HCT116 (cell line): Measurements from ENCODE around the gene DENND1A. TPM values are rescaled to one million over a fixed set of nuclear protein-coding genes. Genes with fewer than 3 reads are reported as not detected.

ENCODE experiments used
- ATAC-seq: fragments of 200-7000 bp; cut with Tn5 transposase; 2 replicates; pipeline ENCODE4 v1.9.1; 2020; ENCODE audit warnings: mild to moderate bottlenecking, moderate library complexity
- BruUV-seq: library from RNA; stranded (reverse); fragments of 400-500 nt; replicated peaks from 2 replicates; lab custom pipeline; 2021; lab: Mats Ljungman, UMichigan
- CTCF ChIA-PET: fragments of 300-600 bp; sonication (Branson Sonifier 250); formaldehyde crosslinking; loops from one replicate; lab custom pipeline; 2021; ENCODE audit warnings: antibody characterized with exemption; lab: Charles Lee
- POLR2A ChIA-PET: fragments of 300-600, 350-600 bp; sonication (Branson Sonifier 250); formaldehyde crosslinking; loops from one replicate; lab custom pipeline; 2021; ENCODE audit warnings: antibody characterized with exemption; lab: Charles Lee
- RAD21 ChIA-PET, 2 experiments: fragments of 300-600 bp; sonication (Branson Sonifier 250); formaldehyde crosslinking; loops; one replicate each; lab custom pipeline; 2023; ENCODE audit warnings: low total read pairs in 2 of 2; ENCODE audit not compliant: uncharacterized antibody in 2 of 2, unreplicated experiment in 2 of 2, low non-redundant PET in 1 of 2; lab: Charles Lee
- DNase-seq: peaks from one replicate; pipeline ENCODE4 v3.0.0-alpha.2; 2010; ENCODE audit warnings: low read depth, low spot score
- H2AFZ ChIP-seq: fragments of 200-600 bp; shearing (Covaris generic), sonication (generic); 2 replicates; pipeline ENCODE4 v1.6.1; 2017; ENCODE audit warnings: low read depth, mixed run types, mixed read lengths, antibody characterized with exemption, low read length; ENCODE audit not compliant: poor library complexity, severe bottlenecking
- H3K27ac ChIP-seq: 2 replicates; pipeline ENCODE4 v1.5.1; 2012; ENCODE audit warnings: low read depth, low read length
- H3K27me3 ChIP-seq: fragments of 200-600 bp; sonication (generic); 2 replicates; pipeline ENCODE4 v1.6.1; 2016; ENCODE audit warnings: mixed run types, low read length, mixed read lengths; ENCODE audit not compliant: insufficient read depth
- H3K36me3 ChIP-seq, 2 experiments: fragments of 200-500 bp in 1 of 2; fragments of 200-600 bp in 1 of 2; sonication (Bioruptor generic) in 1 of 2; sonication (generic) in 1 of 2; 2 replicates each; pipeline versions ENCODE4 v1.5.1 to v1.6.1; 2014 to 2016; ENCODE audit warnings: low read length in 2 of 2, inconsistent platforms in 1 of 2, mixed read lengths in 1 of 2, mixed run types in 1 of 2; ENCODE audit not compliant: insufficient read depth in 2 of 2, control insufficient read depth in 1 of 2
- H3K4me1 ChIP-seq, 2 experiments: fragments of 200-600 bp in 1 of 2; sonication (generic) in 1 of 2; 2 replicates each; pipeline versions ENCODE4 v1.5.1 to v1.6.1; 2012 to 2017; ENCODE audit warnings: low read length in 2 of 2, inconsistent platforms in 1 of 2, mild to moderate bottlenecking in 1 of 2, mixed read lengths in 1 of 2, mixed run types in 1 of 2, moderate library complexity in 1 of 2; ENCODE audit not compliant: insufficient read depth in 2 of 2, control insufficient read depth in 1 of 2
- H3K4me2 ChIP-seq: fragments of 200-600 bp; sonication (generic); 2 replicates; pipeline ENCODE4 v1.6.1; 2017; ENCODE audit warnings: mixed run types, low read length, mixed read lengths
- H3K4me3 ChIP-seq, 2 experiments: fragments of 200-600 bp in 1 of 2; sonication (generic) in 1 of 2; replicated peaks in 1 of 2; 2 replicates each; pipeline ENCODE4 v1.5.1; 2011 to 2016; ENCODE audit warnings: low read length in 2 of 2, control low read depth in 1 of 2, low read depth in 1 of 2, mild to moderate bottlenecking in 1 of 2, mixed read lengths in 1 of 2, mixed run types in 1 of 2
- H3K79me2 ChIP-seq: fragments of 200-600 bp; sonication (generic); 2 replicates; pipeline ENCODE4 v1.6.1; 2017; ENCODE audit warnings: mild to moderate bottlenecking, mixed run types, low read length, moderate library complexity, mixed read lengths; ENCODE audit not compliant: insufficient read depth
- H3K9ac ChIP-seq: fragments of 200-600 bp; sonication (generic); 2 replicates; pipeline ENCODE4 v1.6.1; 2016; ENCODE audit warnings: low read length, mixed read lengths
- H3K9me2 ChIP-seq: fragments of 200-600 bp; sonication (generic), shearing (Covaris generic); 2 replicates; pipeline ENCODE4 v1.6.1; 2017; ENCODE audit warnings: mixed run types, mild to moderate bottlenecking, moderate library complexity; ENCODE audit not compliant: insufficient read depth
- H3K9me3 ChIP-seq, 2 experiments: fragments of 200-500 bp in 1 of 2; fragments of 200-600 bp in 1 of 2; sonication (Bioruptor generic) in 1 of 2; sonication (generic) in 1 of 2; 2 replicates each; pipeline ENCODE4 v1.6.1; 2014 to 2017; ENCODE audit warnings: low read length in 2 of 2, mixed read lengths in 2 of 2, inconsistent platforms in 1 of 2, low read depth in 1 of 2, mild to moderate bottlenecking in 1 of 2, mixed run types in 1 of 2, moderate library complexity in 1 of 2; ENCODE audit not compliant: control insufficient read depth in 1 of 2, insufficient read depth in 1 of 2
- H4K20me1 ChIP-seq: fragments of 200-600 bp; sonication (generic), shearing (Covaris generic); 2 replicates; pipeline ENCODE4 v1.6.1; 2017; ENCODE audit warnings: mixed run types, mild to moderate bottlenecking, moderate library complexity; ENCODE audit not compliant: insufficient read depth
- CEBPB ChIP-seq: IDR thresholded peaks from 2 replicates; pipeline ENCODE4 v1.6.1; 2012; ENCODE audit warnings: low read depth
- EGR1 ChIP-seq: IDR thresholded peaks from 2 replicates; pipeline ENCODE4 v1.6.1; 2012; ENCODE audit warnings: low read depth
- ELF1 ChIP-seq: IDR thresholded peaks from 2 replicates; pipeline ENCODE4 v1.6.1; 2012; ENCODE audit warnings: low read depth, borderline replicate concordance
- EZH2 ChIP-seq: fragments of 200-600 bp; sonication (generic); IDR thresholded peaks from 2 replicates; pipeline ENCODE4 v1.6.1; 2017; ENCODE audit warnings: antibody characterized with exemption, mixed run types
- EZH2phosphoT487 ChIP-seq: fragments of 200-600 bp; IDR thresholded peaks from 2 replicates; pipeline ENCODE4 v1.6.1; 2018; ENCODE audit warnings: antibody characterized with exemption, borderline replicate concordance
- FOSL1 ChIP-seq: IDR thresholded peaks from 2 replicates; pipeline ENCODE4 v1.6.1; 2012; ENCODE audit warnings: low read depth
- POLR2A ChIP-seq: IDR thresholded peaks from 2 replicates; pipeline ENCODE4 v1.7.0; 2011; ENCODE audit warnings: borderline replicate concordance; ENCODE audit not compliant: insufficient read depth, insufficient read length; ENCODE audit errors: extremely low read depth
- POLR2AphosphoS5 ChIP-seq: IDR thresholded peaks from 2 replicates; pipeline ENCODE4 v1.6.1; 2011; ENCODE audit warnings: mild to moderate bottlenecking, low read depth, low read length, moderate library complexity
- REST ChIP-seq: IDR thresholded peaks from 2 replicates; pipeline ENCODE4 v1.6.1; 2012; ENCODE audit warnings: low read depth
- SIN3A ChIP-seq: IDR thresholded peaks from 2 replicates; pipeline ENCODE4 v1.6.1; 2012; ENCODE audit warnings: low read depth
- SP1 ChIP-seq: IDR thresholded peaks from 2 replicates; pipeline ENCODE4 v1.6.1; 2012; ENCODE audit warnings: low read depth
- SRF ChIP-seq: IDR thresholded peaks from 2 replicates; pipeline ENCODE4 v1.6.1; 2012; ENCODE audit warnings: low read depth
- TCF7L2 ChIP-seq: IDR thresholded peaks from 2 replicates; pipeline ENCODE4 v1.7.0; 2011; ENCODE audit warnings: borderline replicate concordance, inconsistent platforms; ENCODE audit not compliant: insufficient read depth, insufficient read length; ENCODE audit errors: extremely low read depth
- ZBTB33 ChIP-seq: IDR thresholded peaks from 2 replicates; pipeline ENCODE4 v1.6.1; 2011; ENCODE audit warnings: mild to moderate bottlenecking, low read length, moderate library complexity; ENCODE audit not compliant: insufficient replicate concordance; ENCODE audit errors: extremely low read depth
- ZNF274 ChIP-seq: fragments of 200-500 bp; sonication (Bioruptor generic); IDR thresholded peaks from 2 replicates; pipeline ENCODE4 v1.6.1; 2014; ENCODE audit warnings: mild to moderate bottlenecking, low read depth, low read length, inconsistent platforms
- intact Hi-C: fragments of 100-400 bp; cut with micrococcal nuclease; formaldehyde crosslinking; loops from 2 replicates; pipeline ENCODE4 v1.10.0; 2022
- total RNA-seq: library from RNA; stranded (reverse); gene quantifications from one replicate; pipeline ENCODE4 v1.2.1, GENCODE V29; 2021; ENCODE audit not compliant: unreplicated experiment
- TF ChIP-seq, protein P1 (sequence below): IDR thresholded peaks from 2 replicates; pipeline ENCODE4 v1.6.1; 2012
- TF ChIP-seq, protein P2 (sequence below), 3 experiments: fragments of 200-600 bp in 1 of 3; sonication (generic) in 1 of 3; IDR thresholded peaks in 2 of 3; conservative IDR thresholded peaks in 1 of 3; 2 replicates each; pipeline ENCODE4 v1.5.1; 2012 to 2017; ENCODE audit warnings: low read depth in 2 of 3, low read length in 2 of 3, antibody characterized with exemption in 1 of 3, borderline replicate concordance in 1 of 3, control low read depth in 1 of 3, mild to moderate bottlenecking in 1 of 3, mixed read lengths in 1 of 3, mixed run types in 1 of 3, moderate library complexity in 1 of 3; ENCODE audit not compliant: insufficient read depth in 1 of 3

DENND1A gene
- total RNA-seq, 1 experiment from 2014 or later: 33.0 TPM

GRCh38 chr9:123505496-123505895 lies 424.4 kb downstream of the DENND1A start:
- Histone ChIP-seq H3K9me2 (no peaks in the 10 kb centered on the region), H3K4me1 (peaks cover 0 to 6% of the 10 kb centered on the region in 2 experiments; a peak in 1 of 4 replicates), H4K20me1 (no peaks in the 10 kb centered on the region), H3K4me3 (no peak overlapping the region), H3K9ac (no peak overlapping the region), H3K36me3 (no peaks in the 10 kb centered on the region), H3K27ac (no peak overlapping the region), H3K79me2 (no peaks in the 10 kb centered on the region), H2AFZ (no peak overlapping the region), H3K4me2 (no peak overlapping the region), H3K27me3 (no peaks in the 10 kb centered on the region), H3K9me3 (no peaks in the 10 kb centered on the region)
- ChIA-PET RAD21 (no interaction called here), CTCF (no interaction called here), POLR2A (no interaction called here)
- no peak for TF ChIP-seq FOSL1
- TF ChIP-seq SP1: no peak
- TF ChIP-seq POLR2AphosphoS5: no peak
- TF ChIP-seq, protein P1, sequence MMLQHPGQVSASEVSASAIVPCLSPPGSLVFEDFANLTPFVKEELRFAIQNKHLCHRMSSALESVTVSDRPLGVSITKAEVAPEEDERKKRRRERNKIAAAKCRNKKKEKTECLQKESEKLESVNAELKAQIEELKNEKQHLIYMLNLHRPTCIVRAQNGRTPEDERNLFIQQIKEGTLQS: no peak
- no peak for TF ChIP-seq EZH2
- no peak for TF ChIP-seq POLR2A
- TF ChIP-seq REST: no peak
- no peak for TF ChIP-seq ZNF274
- TF ChIP-seq SRF: no peak
- no peak for TF ChIP-seq CEBPB
- TF ChIP-seq ELF1: no peak
- no peak for TF ChIP-seq SIN3A
- TF ChIP-seq, protein P2, sequence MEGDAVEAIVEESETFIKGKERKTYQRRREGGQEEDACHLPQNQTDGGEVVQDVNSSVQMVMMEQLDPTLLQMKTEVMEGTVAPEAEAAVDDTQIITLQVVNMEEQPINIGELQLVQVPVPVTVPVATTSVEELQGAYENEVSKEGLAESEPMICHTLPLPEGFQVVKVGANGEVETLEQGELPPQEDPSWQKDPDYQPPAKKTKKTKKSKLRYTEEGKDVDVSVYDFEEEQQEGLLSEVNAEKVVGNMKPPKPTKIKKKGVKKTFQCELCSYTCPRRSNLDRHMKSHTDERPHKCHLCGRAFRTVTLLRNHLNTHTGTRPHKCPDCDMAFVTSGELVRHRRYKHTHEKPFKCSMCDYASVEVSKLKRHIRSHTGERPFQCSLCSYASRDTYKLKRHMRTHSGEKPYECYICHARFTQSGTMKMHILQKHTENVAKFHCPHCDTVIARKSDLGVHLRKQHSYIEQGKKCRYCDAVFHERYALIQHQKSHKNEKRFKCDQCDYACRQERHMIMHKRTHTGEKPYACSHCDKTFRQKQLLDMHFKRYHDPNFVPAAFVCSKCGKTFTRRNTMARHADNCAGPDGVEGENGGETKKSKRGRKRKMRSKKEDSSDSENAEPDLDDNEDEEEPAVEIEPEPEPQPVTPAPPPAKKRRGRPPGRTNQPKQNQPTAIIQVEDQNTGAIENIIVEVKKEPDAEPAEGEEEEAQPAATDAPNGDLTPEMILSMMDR (IDR thresholded peaks at IDR 0.05 in 2 of 3, conservative IDR thresholded peaks at IDR 0.05 in 1 of 3; ENCODE audit: borderline replicate concordance in 1 of 3, insufficient read depth in 1 of 3, low read depth in 2 of 3, low read length in 2 of 3): no peak
- no peak for TF ChIP-seq EZH2phosphoT487
- no peak for TF ChIP-seq ZBTB33
- TF ChIP-seq EGR1: no peak
- no peak for TF ChIP-seq TCF7L2
- ATAC-seq (no peak), DNase-seq (no peak)
- intact Hi-C loops: no loop called here
- BruUV-seq: no TSS peak
